Fibroblast of lung (primary cell): ENCODE data around the gene PLAC1.

Experiments
- EZH2 ChIP-seq: IDR thresholded peaks from 2 replicates; pipeline ENCODE4 v1.5.1; 2012; ENCODE audit warnings: low read length, control low read depth, mild to moderate bottlenecking; ENCODE audit errors: missing control alignments
- TF ChIP-seq, protein P1 (sequence below), 2 donors: IDR thresholded peaks in 1 of 2; conservative IDR thresholded peaks in 1 of 2; 1 replicate in 1 of 2; 2 replicates in 1 of 2; pipeline ENCODE4 v1.5.1; 2011 to 2012; ENCODE audit warnings: low read length in 2 of 2, control low read depth in 1 of 2, inconsistent platforms in 1 of 2, low read depth in 1 of 2, mild to moderate bottlenecking in 1 of 2

DNA sequence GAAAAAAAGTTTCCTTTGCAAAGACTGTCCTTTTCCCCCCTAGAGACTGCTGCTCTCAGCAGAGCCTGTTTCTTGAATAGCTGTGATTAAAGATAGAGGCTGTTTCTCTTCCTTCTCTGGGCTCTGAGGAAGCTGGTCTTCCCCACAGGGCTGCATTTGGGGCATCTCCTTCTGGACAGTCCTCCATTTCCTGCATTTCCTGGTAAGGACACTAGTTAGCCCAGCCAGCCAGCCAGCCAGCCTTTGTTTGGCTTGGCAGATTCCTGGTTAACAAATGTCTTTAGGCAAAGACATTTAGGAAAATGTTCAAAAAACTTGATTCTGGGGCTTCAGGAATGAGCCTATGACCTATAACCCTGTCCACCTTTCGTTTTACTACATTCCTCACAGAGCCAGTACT, 34.0 kb upstream of the PLAC1 start:
- TF ChIP-seq, protein P1, sequence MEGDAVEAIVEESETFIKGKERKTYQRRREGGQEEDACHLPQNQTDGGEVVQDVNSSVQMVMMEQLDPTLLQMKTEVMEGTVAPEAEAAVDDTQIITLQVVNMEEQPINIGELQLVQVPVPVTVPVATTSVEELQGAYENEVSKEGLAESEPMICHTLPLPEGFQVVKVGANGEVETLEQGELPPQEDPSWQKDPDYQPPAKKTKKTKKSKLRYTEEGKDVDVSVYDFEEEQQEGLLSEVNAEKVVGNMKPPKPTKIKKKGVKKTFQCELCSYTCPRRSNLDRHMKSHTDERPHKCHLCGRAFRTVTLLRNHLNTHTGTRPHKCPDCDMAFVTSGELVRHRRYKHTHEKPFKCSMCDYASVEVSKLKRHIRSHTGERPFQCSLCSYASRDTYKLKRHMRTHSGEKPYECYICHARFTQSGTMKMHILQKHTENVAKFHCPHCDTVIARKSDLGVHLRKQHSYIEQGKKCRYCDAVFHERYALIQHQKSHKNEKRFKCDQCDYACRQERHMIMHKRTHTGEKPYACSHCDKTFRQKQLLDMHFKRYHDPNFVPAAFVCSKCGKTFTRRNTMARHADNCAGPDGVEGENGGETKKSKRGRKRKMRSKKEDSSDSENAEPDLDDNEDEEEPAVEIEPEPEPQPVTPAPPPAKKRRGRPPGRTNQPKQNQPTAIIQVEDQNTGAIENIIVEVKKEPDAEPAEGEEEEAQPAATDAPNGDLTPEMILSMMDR (conservative IDR thresholded peaks at IDR 0.05 in 1 of 2, IDR thresholded peaks at IDR 0.05 in 1 of 2; ENCODE audit: low read depth in 1 of 2, low read length in 2 of 2): no peak
- no peak for TF ChIP-seq EZH2
